ENCODE data around the gene RNH1.

Gene RNH1

GRCh38 chr11:536841-537621 lies 30.0 kb upstream of the RNH1 start, which contains the start of gene LRRC56:
TSS of gene LRRC56 (plus strand) at chr11:537527. CDS start at chr11:540685, 3,158 bp downstream.
- DNase-seq: peak; percentile 94

GRCh38 chr11:535519-536454 lies 28.7 kb upstream of the RNH1 start, which contains the start of gene HRAS:
TSS of gene HRAS (minus strand) at chr11:535576.
- peak; percentile 87 for DNase-seq

GRCh38 chr11:535210-535518 lies 28.1 kb upstream of the RNH1 start:
- DNase-seq: no peak

- DNase-seq: peak; percentile 66
These were observed 27.6 kb upstream of the RNH1 start for GRCh38 chr11:534396-535209.

- DNase-seq: no peak
These were observed 26.7 kb upstream of the RNH1 start for GRCh38 chr11:533586-534395.

- no peak for DNase-seq
These were observed 26.0 kb upstream of the RNH1 start for GRCh38 chr11:532986-533585.

- DNase-seq: no peak
These were observed 25.5 kb upstream of the RNH1 start for GRCh38 chr11:532527-532985.

GRCh38 chr11:531919-532526 lies 25.0 kb upstream of the RNH1 start:
- no peak for DNase-seq

- DNase-seq: no peak
These were observed 24.2 kb upstream of the RNH1 start for GRCh38 chr11:530960-531831.

- no peak for DNase-seq
These were observed 22.8 kb upstream of the RNH1 start for GRCh38 chr11:529728-530411.

GRCh38 chr11:528815-529727 lies 22.0 kb upstream of the RNH1 start:
- DNase-seq: no peak

GRCh38 chr11:528166-528814 lies 21.2 kb upstream of the RNH1 start:
- DNase-seq: no peak

- DNase-seq: no peak
These were observed 19.1 kb upstream of the RNH1 start for GRCh38 chr11:526192-526591.

GRCh38 chr11:521177-521688 lies 14.2 kb upstream of the RNH1 start:
- no peak for DNase-seq

GRCh38 chr11:520428-521176 lies 13.6 kb upstream of the RNH1 start:
- DNase-seq: no peak

GRCh38 chr11:518463-519202 lies 11.6 kb upstream of the RNH1 start:
- peak; percentile 80 for DNase-seq
